Nephron progenitor cell (in vitro differentiated cells): ENCODE measurements around the gene SIGLEC6.

Experiments
- DNase-seq: peaks from one replicate; pipeline ENCODE4 v3.0.0; 2021
- H3K27ac Mint-ChIP-seq: 2 replicates; pipeline ENCODE4 v1.8.0; 2021; ENCODE audit warnings: mild to moderate bottlenecking, moderate library complexity, mixed read lengths
- H3K27me3 Mint-ChIP-seq: 2 replicates; pipeline ENCODE4 v1.8.0; 2021; ENCODE audit warnings: mild to moderate bottlenecking, low read depth, mixed read lengths; ENCODE audit not compliant: poor library complexity
- H3K36me3 Mint-ChIP-seq: 2 replicates; pipeline ENCODE4 v1.8.0; 2021; ENCODE audit warnings: low read depth, mixed read lengths
- H3K4me1 Mint-ChIP-seq: 2 replicates; pipeline ENCODE4 v1.8.0; 2021; ENCODE audit warnings: mixed read lengths
- H3K4me3 Mint-ChIP-seq: 2 replicates; pipeline ENCODE4 v1.8.0; 2021; ENCODE audit warnings: mild to moderate bottlenecking, moderate library complexity, mixed read lengths
- H3K9me3 Mint-ChIP-seq: 2 replicates; pipeline ENCODE4 v1.8.0; 2021; ENCODE audit warnings: mild to moderate bottlenecking, moderate library complexity, mixed read lengths
- TF ChIP-seq, protein P1 (sequence below): fragments of 200-600 bp; sonication (generic); IDR thresholded peaks from 2 replicates; pipeline ENCODE4 v1.5.0; 2021; ENCODE audit warnings: antibody characterized with exemption

SIGLEC6 gene

DNA sequence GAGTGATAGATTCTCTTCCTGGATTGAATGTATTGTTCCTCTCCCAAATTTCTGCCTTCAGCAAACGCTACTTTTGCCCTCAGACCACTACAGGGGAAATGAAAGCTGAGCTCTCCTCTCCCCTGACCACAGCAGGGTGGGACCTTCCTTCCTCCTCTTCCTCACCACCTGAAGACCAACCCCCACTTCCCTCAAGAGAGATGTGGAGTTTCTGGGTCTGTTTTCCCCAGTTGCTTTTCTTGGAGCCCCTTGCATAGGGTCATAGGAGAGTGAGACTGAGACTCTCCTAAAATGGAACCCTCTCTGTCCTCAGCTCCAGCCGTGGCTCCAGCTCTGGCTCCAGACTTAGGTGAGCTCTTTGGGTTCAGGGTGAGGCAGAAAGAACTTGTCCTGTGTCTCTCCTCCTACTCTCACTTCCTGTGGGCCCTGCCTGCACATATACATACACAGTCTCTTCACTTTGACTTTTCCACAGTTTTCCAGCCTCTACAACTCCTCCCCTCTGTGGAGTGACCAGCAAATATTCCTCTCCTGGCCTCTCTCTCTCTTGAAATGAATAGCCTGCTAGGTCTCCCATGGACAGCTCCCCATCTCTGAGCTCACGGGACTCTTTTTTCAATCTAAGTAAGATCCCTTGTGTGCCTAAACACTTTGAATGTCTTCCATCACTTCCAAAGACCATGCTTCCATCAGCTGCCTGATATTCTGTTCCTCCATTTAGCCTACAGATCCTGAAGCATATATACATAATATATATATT is 20.4 kb upstream of the SIGLEC6 start:
- no peaks in the 10 kb centered on the region for H3K36me3 Mint-ChIP-seq

DNA sequence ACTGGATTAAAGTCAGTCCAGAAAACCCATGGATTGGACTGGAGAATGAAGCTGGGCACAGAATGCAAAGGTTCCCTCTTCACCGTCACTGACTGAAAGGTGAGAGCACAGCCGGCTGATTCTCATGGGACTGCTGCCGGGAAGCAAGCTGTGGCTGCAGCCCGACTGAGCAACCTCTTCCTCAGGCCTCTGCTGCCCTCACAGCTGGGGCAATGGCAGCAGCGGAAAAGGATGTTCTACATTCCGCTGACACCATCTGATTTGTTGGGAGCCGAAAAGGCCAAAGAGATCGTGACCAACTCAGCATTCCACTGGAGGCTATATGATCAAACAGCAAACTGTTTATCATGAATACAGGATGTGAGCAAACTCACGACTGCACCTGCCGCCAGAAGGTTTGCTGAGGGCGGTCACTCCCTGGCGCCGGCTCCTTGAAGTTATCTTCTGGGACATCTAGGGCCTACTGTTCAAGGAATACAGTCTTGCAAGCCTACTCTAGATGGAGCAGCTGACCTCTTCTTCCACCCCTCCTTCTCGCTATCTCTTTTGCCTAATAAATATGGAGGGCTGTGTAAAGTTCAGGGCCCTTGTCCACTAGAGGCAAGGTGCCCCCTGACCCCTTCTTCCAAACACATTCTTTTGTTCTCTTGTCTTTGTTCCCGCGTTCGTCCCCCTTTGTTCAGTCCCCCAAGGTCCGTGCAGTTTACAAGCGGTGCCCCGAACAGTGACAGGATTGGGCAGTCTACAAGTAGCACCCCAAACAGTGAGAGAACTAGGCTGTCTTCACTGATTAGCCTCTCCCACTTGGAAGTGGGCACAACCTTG is 19.6 kb upstream of the SIGLEC6 start:
- H3K4me1 Mint-ChIP-seq: no peaks in the 10 kb centered on the region
- no peak overlapping the region for H3K27ac Mint-ChIP-seq
- H3K27me3 Mint-ChIP-seq: peaks cover 11% of the 10 kb centered on the region
- TF ChIP-seq, protein P1, sequence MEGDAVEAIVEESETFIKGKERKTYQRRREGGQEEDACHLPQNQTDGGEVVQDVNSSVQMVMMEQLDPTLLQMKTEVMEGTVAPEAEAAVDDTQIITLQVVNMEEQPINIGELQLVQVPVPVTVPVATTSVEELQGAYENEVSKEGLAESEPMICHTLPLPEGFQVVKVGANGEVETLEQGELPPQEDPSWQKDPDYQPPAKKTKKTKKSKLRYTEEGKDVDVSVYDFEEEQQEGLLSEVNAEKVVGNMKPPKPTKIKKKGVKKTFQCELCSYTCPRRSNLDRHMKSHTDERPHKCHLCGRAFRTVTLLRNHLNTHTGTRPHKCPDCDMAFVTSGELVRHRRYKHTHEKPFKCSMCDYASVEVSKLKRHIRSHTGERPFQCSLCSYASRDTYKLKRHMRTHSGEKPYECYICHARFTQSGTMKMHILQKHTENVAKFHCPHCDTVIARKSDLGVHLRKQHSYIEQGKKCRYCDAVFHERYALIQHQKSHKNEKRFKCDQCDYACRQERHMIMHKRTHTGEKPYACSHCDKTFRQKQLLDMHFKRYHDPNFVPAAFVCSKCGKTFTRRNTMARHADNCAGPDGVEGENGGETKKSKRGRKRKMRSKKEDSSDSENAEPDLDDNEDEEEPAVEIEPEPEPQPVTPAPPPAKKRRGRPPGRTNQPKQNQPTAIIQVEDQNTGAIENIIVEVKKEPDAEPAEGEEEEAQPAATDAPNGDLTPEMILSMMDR: no peak
- no peaks in the 10 kb centered on the region for H3K36me3 Mint-ChIP-seq
- no peak for DNase-seq
- peaks cover 64% of the 10 kb centered on the region for H3K9me3 Mint-ChIP-seq
- H3K4me3 Mint-ChIP-seq: no peak overlapping the region

More for the DNA sequence above, 20.4 kb upstream of the SIGLEC6 start:
- TF ChIP-seq, protein P1: no peak
- no peak for DNase-seq
- Mint-ChIP-seq H3K27ac (no peak overlapping the region), H3K4me3 (no peak overlapping the region), H3K27me3 (peaks cover 10% of the 10 kb centered on the region), H3K9me3 (peaks cover 62% of the 10 kb centered on the region), H3K4me1 (no peaks in the 10 kb centered on the region)

DNA sequence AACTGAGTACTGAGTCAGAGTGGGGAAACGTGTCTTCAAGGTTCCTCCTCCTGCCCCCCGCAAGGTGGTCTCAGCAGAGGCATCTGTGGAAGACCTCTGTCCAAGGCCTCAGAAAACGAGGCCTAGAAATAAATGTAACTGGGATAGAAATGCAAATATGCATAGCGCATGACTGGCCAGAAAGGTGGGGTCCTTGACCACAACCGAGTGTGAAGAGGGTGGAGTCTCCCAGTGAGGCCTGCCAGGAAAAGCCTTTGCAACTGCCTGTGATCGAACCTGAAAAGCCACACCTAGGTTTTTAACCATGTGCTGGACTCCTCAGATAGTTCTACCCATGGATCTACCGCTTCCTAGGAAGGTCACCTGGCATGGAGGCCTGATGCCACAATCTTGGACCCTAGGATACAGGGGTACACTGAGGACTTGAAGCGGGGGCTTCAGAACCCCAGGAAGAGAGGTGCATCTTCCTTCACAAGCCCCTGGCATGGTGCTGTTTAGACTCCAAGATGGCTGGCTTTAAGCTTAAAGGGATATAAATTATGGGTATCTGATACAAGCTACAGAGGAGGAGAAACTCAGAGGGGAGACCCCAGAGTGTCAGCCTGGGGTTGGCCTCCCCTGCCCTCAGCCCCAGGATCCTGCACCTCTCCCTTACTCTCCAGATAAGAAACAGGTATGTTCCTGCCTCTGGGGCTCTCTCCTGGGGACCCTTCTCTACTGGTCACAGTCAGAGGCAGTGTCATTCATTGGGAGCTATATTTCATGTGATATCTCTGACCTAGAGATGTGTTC is 18.3 kb upstream of the SIGLEC6 start:
- DNase-seq: no peak
- H3K36me3 Mint-ChIP-seq: no peaks in the 10 kb centered on the region
- TF ChIP-seq, protein P1: no peak
- no peak overlapping the region for H3K4me3 Mint-ChIP-seq
- H3K27ac Mint-ChIP-seq: no peak overlapping the region
- no peaks in the 10 kb centered on the region for H3K4me1 Mint-ChIP-seq
- peaks cover 61% of the 10 kb centered on the region for H3K9me3 Mint-ChIP-seq
- peaks cover 11% of the 10 kb centered on the region for H3K27me3 Mint-ChIP-seq

DNA sequence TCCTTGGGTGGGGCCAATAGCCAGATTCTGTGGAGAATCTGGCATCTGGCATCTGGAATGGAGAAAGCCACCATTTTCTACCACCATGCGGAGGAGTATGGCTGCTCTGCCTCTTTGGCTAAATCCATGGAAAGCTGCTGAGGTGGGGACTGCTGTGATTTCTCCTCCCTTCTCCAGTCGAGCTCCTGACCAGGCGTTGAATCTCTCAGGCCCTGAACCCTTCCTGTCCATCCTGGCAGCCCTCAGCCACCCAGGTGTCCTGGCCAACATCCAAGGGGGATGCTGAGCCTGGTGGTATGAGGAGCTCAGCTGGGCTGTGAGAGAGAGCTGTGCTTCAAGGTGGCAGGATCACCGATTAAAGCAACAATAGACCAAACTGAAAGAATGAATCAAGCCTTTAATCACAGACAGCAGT is 17.4 kb upstream of the SIGLEC6 start:
- no peaks in the 10 kb centered on the region for H3K4me1 Mint-ChIP-seq
- H3K9me3 Mint-ChIP-seq: peaks cover 61% of the 10 kb centered on the region
- H3K27ac Mint-ChIP-seq: no peak overlapping the region
- H3K36me3 Mint-ChIP-seq: no peaks in the 10 kb centered on the region
- H3K4me3 Mint-ChIP-seq: no peak overlapping the region
- peaks cover 8% of the 10 kb centered on the region for H3K27me3 Mint-ChIP-seq
- TF ChIP-seq, protein P1: no peak
- DNase-seq: no peak

DNA sequence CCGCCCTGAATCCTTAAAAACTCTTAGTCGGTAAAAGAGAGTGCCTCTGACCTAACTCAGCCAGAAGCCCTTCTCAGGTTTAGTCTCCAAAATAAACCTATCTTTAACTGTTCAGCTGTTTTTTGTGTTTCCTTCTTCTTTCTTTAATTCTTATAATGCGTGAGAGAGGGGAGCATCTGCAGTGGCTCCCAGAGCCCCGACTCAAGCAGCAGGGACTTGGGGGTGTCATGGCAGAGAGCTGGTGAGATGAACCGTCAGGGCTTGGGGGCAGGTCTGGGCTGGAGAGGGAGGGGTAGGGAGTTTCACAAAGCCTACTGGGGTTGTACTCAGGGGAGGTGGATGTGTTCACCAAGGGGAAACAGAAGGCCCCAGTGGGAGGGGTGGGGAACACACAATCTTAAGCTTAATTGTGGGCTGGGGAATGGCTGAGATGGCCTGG is 16.8 kb upstream of the SIGLEC6 start:
- peaks cover 8% of the 10 kb centered on the region for H3K27me3 Mint-ChIP-seq
- H3K4me3 Mint-ChIP-seq: no peak overlapping the region
- TF ChIP-seq, protein P1: no peak
- no peak for DNase-seq
- no peak overlapping the region for H3K27ac Mint-ChIP-seq
- H3K4me1 Mint-ChIP-seq: no peaks in the 10 kb centered on the region
- no peaks in the 10 kb centered on the region for H3K36me3 Mint-ChIP-seq
- peaks cover 67% of the 10 kb centered on the region for H3K9me3 Mint-ChIP-seq
